ENCODE measurements around the gene USP43.
"Not testable (repeated sequence)": the region's sequence is repeated elsewhere in the genome, so short reads cannot be mapped to it uniquely, and the experiment has no call there.

- not testable (repeated sequence) for TF ChIP-seq EP300 (IDR thresholded peaks at IDR 0.05; ENCODE audit: low read depth); CTCF (IDR thresholded peaks at IDR 0.05); POLR2A (IDR thresholded peaks at IDR 0.05); POLR2AphosphoS5 (IDR thresholded peaks at IDR 0.05)
These were observed 47.7 kb upstream of the USP43 start for GRCh38 chr17:9597638-9598037.

Data from transverse colon (tissue), 4 donors.